ENCODE data around the gene ACAN. TPM values are rescaled to one million over a fixed set of nuclear protein-coding genes. Genes with fewer than 3 reads are reported as not detected.

ACAN gene
- total and polyA plus RNA-seq, 3 experiments from 2014 or later: not detected

GRCh38 chr15:88908123-88908522 lies 104.9 kb downstream of the ACAN start:
- no peak for DNase-seq
- H3K4me1 ChIP-seq (ENCODE audit: insufficient read depth, low read length): peaks cover 36% of the 10 kb centered on the region
- Mint-ChIP-seq H3K36me3 (peaks cover 3 to 22% (median 4%) of the 10 kb centered on the region in 3 donors), H3K9me3 (no peaks in the 10 kb centered on the region), H3K4me1 (peaks cover 39 to 60% (median 44%) of the 10 kb centered on the region in 3 donors), H3K27ac (peak overlapping the region in 5 of 8 donors; percentile 29 to 85 (median 64)), H3K4me3 (no peak overlapping the region), H3K27me3 (no peaks in the 10 kb centered on the region)
- H3K27me3 ChIP-seq (ENCODE audit: insufficient read depth, low read length, poor library complexity, severe bottlenecking): no peaks in the 10 kb centered on the region
- no peak overlapping the region for H3K4me3 ChIP-seq (ENCODE audit: low read length)
- H3K27ac ChIP-seq (ENCODE audit: low read depth, low read length): no peak overlapping the region
- CTCF ChIA-PET: interaction anchor here (1.2 to 6.7 kb wide), 2 partner anchors 14 to 284 kb away, joined by 3 to 94 read pairs; partner anchors contain the start of gene HAPLN3
- POLR2A ChIA-PET: no interaction called here
- H3K9me3 ChIP-seq (ENCODE audit: low read length): no peaks in the 10 kb centered on the region
- no peaks in the 10 kb centered on the region for H3K36me3 ChIP-seq (ENCODE audit: insufficient read depth, low read length)

- Histone ChIP-seq H3K36me3 (ENCODE audit: insufficient read depth, low read length) (no peaks in the 10 kb centered on the region), H3K27me3 (ENCODE audit: insufficient read depth, low read length, poor library complexity, severe bottlenecking) (no peaks in the 10 kb centered on the region), H3K9me3 (ENCODE audit: low read length) (no peaks in the 10 kb centered on the region), H3K27ac (ENCODE audit: low read depth, low read length) (no peak overlapping the region), H3K4me3 (ENCODE audit: low read length) (no peak overlapping the region), H3K4me1 (ENCODE audit: insufficient read depth, low read length) (peaks cover 28% of the 10 kb centered on the region)
- Mint-ChIP-seq H3K36me3 (peaks cover 1 to 27% (median 3%) of the 10 kb centered on the region in 3 donors), H3K4me3 (peak overlapping the region in 1 of 7 donors; percentile 99), H3K27me3 (no peaks in the 10 kb centered on the region), H3K4me1 (peaks cover 39 to 60% (median 41%) of the 10 kb centered on the region in 3 donors), H3K9me3 (no peaks in the 10 kb centered on the region), H3K27ac (peak overlapping the region in 6 of 8 donors; percentile 23 to 77 (median 64))
- ChIA-PET CTCF (interaction anchor here (6.7 kb wide), 1 partner anchor 15 kb away, joined by 94 read pairs; the partner anchor contains the start of gene HAPLN3), POLR2A (no interaction called here)
- DNase-seq: no peak
These were observed 105.7 kb downstream of the ACAN start for GRCh38 chr15:88908697-88909621.

- H3K4me1 ChIP-seq (ENCODE audit: insufficient read depth, low read length): peaks cover 17% of the 10 kb centered on the region
- peaks cover 0 to 27% (median 2%) of the 10 kb centered on the region in 3 donors for H3K36me3 Mint-ChIP-seq
- H3K36me3 ChIP-seq (ENCODE audit: insufficient read depth, low read length): no peaks in the 10 kb centered on the region
- H3K4me3 ChIP-seq (ENCODE audit: low read length): no peak overlapping the region
- DNase-seq: no peak
- no peak overlapping the region for H3K27ac ChIP-seq (ENCODE audit: low read depth, low read length)
- peak overlapping the region in 4 of 8 donors; percentile 33 to 81 (median 64) for H3K27ac Mint-ChIP-seq
- no peaks in the 10 kb centered on the region for H3K9me3 ChIP-seq (ENCODE audit: low read length)
- ChIA-PET CTCF (no interaction called here), POLR2A (no interaction called here)
- peak overlapping the region in 4 of 7 donors; percentile 60 to 99 (median 72) for H3K4me3 Mint-ChIP-seq
- H3K27me3 Mint-ChIP-seq: no peaks in the 10 kb centered on the region
- peaks cover 26 to 48% (median 29%) of the 10 kb centered on the region in 3 donors for H3K4me1 Mint-ChIP-seq
- H3K9me3 Mint-ChIP-seq: no peaks in the 10 kb centered on the region
- H3K27me3 ChIP-seq (ENCODE audit: insufficient read depth, low read length, poor library complexity, severe bottlenecking): no peaks in the 10 kb centered on the region
These were observed 107.0 kb downstream of the ACAN start for GRCh38 chr15:88909956-88910831.

DNA sequence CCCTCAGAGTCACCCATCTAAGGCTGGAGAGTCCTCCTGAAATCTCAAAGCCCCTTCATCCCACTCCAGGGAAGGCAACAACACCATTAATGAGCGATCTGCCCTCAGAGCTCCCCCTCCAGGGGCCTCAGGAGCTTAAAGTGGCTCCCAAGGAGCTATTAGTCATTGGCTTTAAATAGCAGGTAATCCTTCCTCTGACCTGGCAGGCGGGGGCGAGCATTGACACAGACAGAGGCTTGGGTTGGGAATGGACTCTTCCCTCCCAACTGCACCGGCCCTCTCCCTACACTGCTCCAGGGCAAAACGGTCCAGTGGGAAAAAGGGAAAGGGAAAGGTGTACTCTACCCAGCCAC lies 108.5 kb downstream of the ACAN start:
- peak overlapping the region in 6 of 8 donors; percentile 32 to 83 (median 74) for H3K27ac Mint-ChIP-seq
- H3K9me3 Mint-ChIP-seq: peaks cover 0 to 2% (median 0%) of the 10 kb centered on the region in 5 donors

DNA sequence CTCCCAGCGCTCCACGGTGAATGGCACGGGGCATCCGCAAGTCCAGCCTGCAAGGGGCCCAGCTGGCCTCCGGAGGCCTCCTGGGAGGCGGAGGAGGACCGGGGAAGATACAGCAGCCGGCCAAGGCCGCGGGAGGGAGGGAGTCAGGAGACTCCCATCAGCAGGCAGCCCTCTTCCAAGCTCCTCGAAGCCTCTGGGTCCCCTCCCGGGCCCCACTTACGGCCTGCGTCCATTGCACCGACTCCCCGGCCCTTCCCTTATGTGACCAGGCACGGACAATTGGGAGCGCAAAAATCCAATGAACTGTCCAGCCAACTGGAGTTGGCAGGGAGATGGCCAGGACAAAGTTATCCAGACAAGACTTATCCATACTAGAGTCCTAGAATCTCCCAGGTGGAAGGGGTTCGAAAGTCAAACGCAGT lies 109.3 kb downstream of the ACAN start:
- peaks cover 11% of the 10 kb centered on the region for H3K4me1 ChIP-seq (ENCODE audit: insufficient read depth, low read length)
- peak overlapping the region; percentile 87 to 99 (median 96) for H3K4me3 Mint-ChIP-seq
- no peaks in the 10 kb centered on the region for H3K9me3 ChIP-seq (ENCODE audit: low read length)
- CTCF ChIA-PET: interaction anchor here (1.3 kb wide), 1 partner anchor 446 kb away, joined by 4 read pairs; no protein-coding TSS in a partner anchor
- peaks cover 25 to 46% (median 27%) of the 10 kb centered on the region in 3 donors for H3K4me1 Mint-ChIP-seq
- H3K27ac Mint-ChIP-seq: peak overlapping the region in 7 of 8 donors; percentile 23 to 83 (median 53)
- POLR2A ChIA-PET: no interaction called here
- no peak for DNase-seq
- H3K9me3 Mint-ChIP-seq: peaks cover 0 to 2% (median 0%) of the 10 kb centered on the region in 5 donors
- peaks cover 0 to 20% (median 2%) of the 10 kb centered on the region in 3 donors for H3K36me3 Mint-ChIP-seq
- peaks cover under 1 to 9% of the 10 kb centered on the region in 2 donors for H3K27me3 Mint-ChIP-seq
- H3K27ac ChIP-seq (ENCODE audit: low read depth, low read length): peak overlapping the region; percentile 36
- H3K36me3 ChIP-seq (ENCODE audit: insufficient read depth, low read length): no peaks in the 10 kb centered on the region
- H3K27me3 ChIP-seq (ENCODE audit: insufficient read depth, low read length, poor library complexity, severe bottlenecking): no peaks in the 10 kb centered on the region
- H3K4me3 ChIP-seq (ENCODE audit: low read length): peak overlapping the region; percentile 52

More for the DNA sequence above, 108.5 kb downstream of the ACAN start:
- peaks cover 25 to 46% (median 27%) of the 10 kb centered on the region in 3 donors for H3K4me1 Mint-ChIP-seq
- H3K36me3 Mint-ChIP-seq: peaks cover 0 to 20% (median 2%) of the 10 kb centered on the region in 3 donors
- H3K4me3 Mint-ChIP-seq: peak overlapping the region; percentile 51 to 99 (median 96)
- Histone ChIP-seq H3K27ac (ENCODE audit: low read depth, low read length) (no peak overlapping the region), H3K27me3 (ENCODE audit: insufficient read depth, low read length, poor library complexity, severe bottlenecking) (no peaks in the 10 kb centered on the region), H3K4me1 (ENCODE audit: insufficient read depth, low read length) (peaks cover 11% of the 10 kb centered on the region), H3K9me3 (ENCODE audit: low read length) (no peaks in the 10 kb centered on the region), H3K36me3 (ENCODE audit: insufficient read depth, low read length) (no peaks in the 10 kb centered on the region), H3K4me3 (ENCODE audit: low read length) (no peak overlapping the region)
- H3K27me3 Mint-ChIP-seq: peaks cover 0 to 3% of the 10 kb centered on the region in 2 donors
- POLR2A ChIA-PET: interaction anchor here (0.7 kb wide), 1 partner anchor 107 kb away, joined by 6 read pairs; no protein-coding TSS in a partner anchor
- DNase-seq: no peak
- CTCF ChIA-PET: interaction anchor here (0.7 to 1.3 kb wide), 2 partner anchors 146 to 447 kb away, joined by 3 to 4 read pairs; no protein-coding TSS in a partner anchor

DNA sequence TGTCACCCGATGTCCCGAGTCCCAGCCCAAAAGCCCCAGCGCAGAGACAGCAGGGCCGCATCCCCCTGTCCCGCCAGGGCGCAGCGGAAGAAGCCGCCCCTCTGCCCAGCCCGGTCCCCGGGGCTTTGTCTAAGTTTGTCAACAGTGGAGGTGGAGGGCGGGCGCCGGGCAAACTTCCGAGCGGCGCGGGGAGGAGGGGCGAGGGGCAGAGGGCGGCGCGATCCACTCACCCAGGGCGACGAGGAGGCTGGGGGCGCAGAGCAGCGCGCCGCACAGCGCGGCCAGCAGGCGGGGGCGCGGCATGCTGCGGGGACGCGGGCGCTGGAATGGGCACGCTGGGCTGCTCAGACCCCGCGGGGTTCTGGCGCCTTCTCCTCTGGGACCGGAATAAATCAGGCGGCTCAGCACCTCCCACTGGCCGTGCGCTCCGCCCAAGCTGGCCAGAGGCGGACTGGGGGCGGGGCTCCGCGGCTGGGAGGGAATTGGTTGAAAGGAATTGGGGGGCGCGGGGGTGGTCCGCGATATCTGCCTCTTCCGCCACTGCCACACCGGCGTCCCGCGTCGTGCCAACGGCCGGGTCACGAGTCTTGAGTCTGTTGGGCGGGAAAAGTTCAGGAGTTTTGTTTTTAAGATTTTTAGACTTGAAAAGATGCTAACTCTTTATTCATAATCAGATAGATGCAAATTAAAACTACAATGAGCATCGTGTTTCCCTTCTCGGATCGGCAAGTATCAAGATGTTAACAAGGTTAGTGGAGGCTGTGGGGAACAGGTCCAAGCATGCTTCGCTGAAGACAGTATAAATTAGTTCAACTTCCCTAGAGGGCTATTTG lies 110.0 kb downstream of the ACAN start, which contains the start of gene MFGE8:
MFGE8 (minus strand) TSS at position 363 of the 833 bp plus-strand sequence; CDS start at position 303, 60 bp downstream.
- POLR2A ChIA-PET: no interaction called here
- H3K9me3 Mint-ChIP-seq: peaks cover 0 to 2% (median 0%) of the 10 kb centered on the region in 5 donors

More for the DNA sequence above, 110.0 kb downstream of the ACAN start, which contains the start of gene MFGE8:
- H3K4me3 ChIP-seq (ENCODE audit: low read length): peak within 1 kb of the TSS; percentile 52
- peak within 1 kb of the TSS; percentile 87 to 99 (median 96) for H3K4me3 Mint-ChIP-seq
- CTCF ChIA-PET: interaction anchor here (5.1 kb wide), 1 partner anchor 9 kb away, joined by 27 read pairs; no protein-coding TSS in a partner anchor
- no peaks in the 10 kb centered on the region for H3K36me3 ChIP-seq (ENCODE audit: insufficient read depth, low read length)
- peaks cover 11% of the 10 kb centered on the region for H3K4me1 ChIP-seq (ENCODE audit: insufficient read depth, low read length)
- H3K27me3 ChIP-seq (ENCODE audit: insufficient read depth, low read length, poor library complexity, severe bottlenecking): no peaks in the 10 kb centered on the region
- peak within 1 kb of the TSS; percentile 36 for H3K27ac ChIP-seq (ENCODE audit: low read depth, low read length)
- peaks cover 0 to 16% (median 2%) of the 10 kb centered on the region in 3 donors for H3K36me3 Mint-ChIP-seq
- no peaks in the 10 kb centered on the region for H3K9me3 ChIP-seq (ENCODE audit: low read length)
- peaks cover 23 to 41% (median 27%) of the 10 kb centered on the region in 3 donors for H3K4me1 Mint-ChIP-seq
- H3K27ac Mint-ChIP-seq: peak within 1 kb of the TSS; percentile 53 to 95 (median 84)
- peaks cover 3 to 16% of the 10 kb centered on the region in 2 donors for H3K27me3 Mint-ChIP-seq
- peak; percentile 50 to 80 (median 64) for DNase-seq
